Measurements from ENCODE around the gene RNFT2. TPM values are rescaled to one million over a fixed set of nuclear protein-coding genes. Genes with fewer than 3 reads are reported as not detected.

The RNFT2 gene
- total RNA-seq, 1 experiment from 2014 or later = 27.7 TPM

DNA sequence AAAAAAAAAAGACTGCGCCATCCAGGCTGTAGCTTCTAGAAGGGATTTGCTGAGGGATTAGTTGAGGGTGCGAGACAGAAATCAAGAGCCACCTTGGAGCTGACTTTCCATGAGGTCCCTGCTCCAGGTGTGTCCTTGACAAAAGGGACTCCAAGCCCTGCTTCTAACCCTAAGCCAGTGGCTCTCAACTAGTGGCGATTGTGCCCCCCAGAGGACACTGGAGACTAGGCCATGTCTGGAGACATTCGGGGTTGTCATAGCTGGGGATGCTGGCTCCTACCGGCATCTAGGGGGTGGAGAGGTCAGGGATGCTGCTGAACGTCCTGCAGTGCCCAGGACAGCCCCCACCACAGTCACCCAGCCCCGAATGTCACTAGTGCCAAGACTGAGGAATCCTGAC, 40.8 kb upstream of the RNFT2 start (continued):
- TF ChIP-seq NR3C1 (CRISPR knock-in tag; conservative IDR thresholded peaks at IDR 0.05; ENCODE audit: low read depth) (no peak), ZNF671 (CRISPR knock-in tag; IDR thresholded peaks at IDR 0.05) (no peak), NFATC4 (CRISPR knock-in tag; IDR thresholded peaks at IDR 0.05) (no peak)
- TF ChIP-seq, protein P1, sequence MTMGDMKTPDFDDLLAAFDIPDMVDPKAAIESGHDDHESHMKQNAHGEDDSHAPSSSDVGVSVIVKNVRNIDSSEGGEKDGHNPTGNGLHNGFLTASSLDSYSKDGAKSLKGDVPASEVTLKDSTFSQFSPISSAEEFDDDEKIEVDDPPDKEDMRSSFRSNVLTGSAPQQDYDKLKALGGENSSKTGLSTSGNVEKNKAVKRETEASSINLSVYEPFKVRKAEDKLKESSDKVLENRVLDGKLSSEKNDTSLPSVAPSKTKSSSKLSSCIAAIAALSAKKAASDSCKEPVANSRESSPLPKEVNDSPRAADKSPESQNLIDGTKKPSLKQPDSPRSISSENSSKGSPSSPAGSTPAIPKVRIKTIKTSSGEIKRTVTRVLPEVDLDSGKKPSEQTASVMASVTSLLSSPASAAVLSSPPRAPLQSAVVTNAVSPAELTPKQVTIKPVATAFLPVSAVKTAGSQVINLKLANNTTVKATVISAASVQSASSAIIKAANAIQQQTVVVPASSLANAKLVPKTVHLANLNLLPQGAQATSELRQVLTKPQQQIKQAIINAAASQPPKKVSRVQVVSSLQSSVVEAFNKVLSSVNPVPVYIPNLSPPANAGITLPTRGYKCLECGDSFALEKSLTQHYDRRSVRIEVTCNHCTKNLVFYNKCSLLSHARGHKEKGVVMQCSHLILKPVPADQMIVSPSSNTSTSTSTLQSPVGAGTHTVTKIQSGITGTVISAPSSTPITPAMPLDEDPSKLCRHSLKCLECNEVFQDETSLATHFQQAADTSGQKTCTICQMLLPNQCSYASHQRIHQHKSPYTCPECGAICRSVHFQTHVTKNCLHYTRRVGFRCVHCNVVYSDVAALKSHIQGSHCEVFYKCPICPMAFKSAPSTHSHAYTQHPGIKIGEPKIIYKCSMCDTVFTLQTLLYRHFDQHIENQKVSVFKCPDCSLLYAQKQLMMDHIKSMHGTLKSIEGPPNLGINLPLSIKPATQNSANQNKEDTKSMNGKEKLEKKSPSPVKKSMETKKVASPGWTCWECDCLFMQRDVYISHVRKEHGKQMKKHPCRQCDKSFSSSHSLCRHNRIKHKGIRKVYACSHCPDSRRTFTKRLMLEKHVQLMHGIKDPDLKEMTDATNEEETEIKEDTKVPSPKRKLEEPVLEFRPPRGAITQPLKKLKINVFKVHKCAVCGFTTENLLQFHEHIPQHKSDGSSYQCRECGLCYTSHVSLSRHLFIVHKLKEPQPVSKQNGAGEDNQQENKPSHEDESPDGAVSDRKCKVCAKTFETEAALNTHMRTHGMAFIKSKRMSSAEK (CRISPR knock-in tag; IDR thresholded peaks at IDR 0.05; ENCODE audit: borderline replicate concordance) = no peak
- TF ChIP-seq, protein P2, sequence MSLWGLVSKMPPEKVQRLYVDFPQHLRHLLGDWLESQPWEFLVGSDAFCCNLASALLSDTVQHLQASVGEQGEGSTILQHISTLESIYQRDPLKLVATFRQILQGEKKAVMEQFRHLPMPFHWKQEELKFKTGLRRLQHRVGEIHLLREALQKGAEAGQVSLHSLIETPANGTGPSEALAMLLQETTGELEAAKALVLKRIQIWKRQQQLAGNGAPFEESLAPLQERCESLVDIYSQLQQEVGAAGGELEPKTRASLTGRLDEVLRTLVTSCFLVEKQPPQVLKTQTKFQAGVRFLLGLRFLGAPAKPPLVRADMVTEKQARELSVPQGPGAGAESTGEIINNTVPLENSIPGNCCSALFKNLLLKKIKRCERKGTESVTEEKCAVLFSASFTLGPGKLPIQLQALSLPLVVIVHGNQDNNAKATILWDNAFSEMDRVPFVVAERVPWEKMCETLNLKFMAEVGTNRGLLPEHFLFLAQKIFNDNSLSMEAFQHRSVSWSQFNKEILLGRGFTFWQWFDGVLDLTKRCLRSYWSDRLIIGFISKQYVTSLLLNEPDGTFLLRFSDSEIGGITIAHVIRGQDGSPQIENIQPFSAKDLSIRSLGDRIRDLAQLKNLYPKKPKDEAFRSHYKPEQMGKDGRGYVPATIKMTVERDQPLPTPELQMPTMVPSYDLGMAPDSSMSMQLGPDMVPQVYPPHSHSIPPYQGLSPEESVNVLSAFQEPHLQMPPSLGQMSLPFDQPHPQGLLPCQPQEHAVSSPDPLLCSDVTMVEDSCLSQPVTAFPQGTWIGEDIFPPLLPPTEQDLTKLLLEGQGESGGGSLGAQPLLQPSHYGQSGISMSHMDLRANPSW (CRISPR knock-in tag; conservative IDR thresholded peaks at IDR 0.05; ENCODE audit: low read depth) = no peak

DNA sequence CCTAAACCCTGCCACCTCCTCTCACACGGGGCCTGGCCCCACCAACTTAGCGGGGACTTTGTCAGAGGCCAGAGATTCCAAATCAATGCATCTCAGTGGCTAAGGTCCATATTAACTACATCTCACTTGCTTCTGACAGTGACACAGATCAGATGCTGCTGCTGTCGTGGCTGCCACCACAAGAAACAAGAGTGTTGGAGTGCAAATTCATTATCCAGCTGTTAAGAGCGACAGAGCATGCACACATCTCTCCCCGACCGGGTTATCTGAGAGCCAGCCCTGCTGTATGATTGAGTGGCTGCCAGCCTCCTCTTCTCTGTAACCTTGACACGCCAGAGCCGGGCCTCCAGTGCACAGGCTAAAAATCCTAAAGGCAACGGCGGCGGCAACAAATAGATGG, 40.4 kb upstream of the RNFT2 start:
- no peak for DNase-seq (ENCODE audit: low spot score)
- H3K27ac Mint-ChIP-seq = no peak overlapping the region
- no peak for ATAC-seq
- H3K9me3 Mint-ChIP-seq = peaks cover 13% of the 10 kb centered on the region
- H3K4me1 Mint-ChIP-seq = peaks cover 18% of the 10 kb centered on the region
- peaks cover 4% of the 10 kb centered on the region for H3K36me3 Mint-ChIP-seq
- CTCF ChIA-PET = interaction anchor here (0.6 to 2.5 kb wide), 26 partner anchors 10 to 769 kb away, joined by 3 to 31 read pairs (median 4); no protein-coding TSS in a partner anchor
- TF ChIP-seq NFATC4 (CRISPR knock-in tag; IDR thresholded peaks at IDR 0.05) (no peak), GRHL2 (CRISPR knock-in tag; IDR thresholded peaks at IDR 0.05; ENCODE audit: insufficient replicate concordance, severe bottlenecking) (no peak), JAZF1 (CRISPR knock-in tag; IDR thresholded peaks at IDR 0.05) (no peak), SP1 (CRISPR knock-in tag; conservative IDR thresholded peaks at IDR 0.05) (no peak), SOX15 (CRISPR knock-in tag; IDR thresholded peaks at IDR 0.05) (no peak), ZNF317 (CRISPR knock-in tag; IDR thresholded peaks at IDR 0.05; ENCODE audit: borderline replicate concordance, low read depth) (no peak), ZNF138 (CRISPR knock-in tag; conservative IDR thresholded peaks at IDR 0.05) (no peak), ETV6 (CRISPR knock-in tag; IDR thresholded peaks at IDR 0.05) (no peak), ELF4 (CRISPR knock-in tag; IDR thresholded peaks at IDR 0.05; ENCODE audit: low read depth) (no peak), NR3C1 (CRISPR knock-in tag; conservative IDR thresholded peaks at IDR 0.05; ENCODE audit: low read depth) (no peak)
- TF ChIP-seq, protein P3, sequence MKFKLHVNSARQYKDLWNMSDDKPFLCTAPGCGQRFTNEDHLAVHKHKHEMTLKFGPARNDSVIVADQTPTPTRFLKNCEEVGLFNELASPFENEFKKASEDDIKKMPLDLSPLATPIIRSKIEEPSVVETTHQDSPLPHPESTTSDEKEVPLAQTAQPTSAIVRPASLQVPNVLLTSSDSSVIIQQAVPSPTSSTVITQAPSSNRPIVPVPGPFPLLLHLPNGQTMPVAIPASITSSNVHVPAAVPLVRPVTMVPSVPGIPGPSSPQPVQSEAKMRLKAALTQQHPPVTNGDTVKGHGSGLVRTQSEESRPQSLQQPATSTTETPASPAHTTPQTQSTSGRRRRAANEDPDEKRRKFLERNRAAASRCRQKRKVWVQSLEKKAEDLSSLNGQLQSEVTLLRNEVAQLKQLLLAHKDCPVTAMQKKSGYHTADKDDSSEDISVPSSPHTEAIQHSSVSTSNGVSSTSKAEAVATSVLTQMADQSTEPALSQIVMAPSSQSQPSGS (CRISPR knock-in tag; IDR thresholded peaks at IDR 0.05; ENCODE audit: borderline replicate concordance, low read depth) = no peak
- TF ChIP-seq, protein P4, sequence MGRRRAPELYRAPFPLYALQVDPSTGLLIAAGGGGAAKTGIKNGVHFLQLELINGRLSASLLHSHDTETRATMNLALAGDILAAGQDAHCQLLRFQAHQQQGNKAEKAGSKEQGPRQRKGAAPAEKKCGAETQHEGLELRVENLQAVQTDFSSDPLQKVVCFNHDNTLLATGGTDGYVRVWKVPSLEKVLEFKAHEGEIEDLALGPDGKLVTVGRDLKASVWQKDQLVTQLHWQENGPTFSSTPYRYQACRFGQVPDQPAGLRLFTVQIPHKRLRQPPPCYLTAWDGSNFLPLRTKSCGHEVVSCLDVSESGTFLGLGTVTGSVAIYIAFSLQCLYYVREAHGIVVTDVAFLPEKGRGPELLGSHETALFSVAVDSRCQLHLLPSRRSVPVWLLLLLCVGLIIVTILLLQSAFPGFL (CRISPR knock-in tag; IDR thresholded peaks at IDR 0.05; ENCODE audit: borderline replicate concordance) = no peak
- TF ChIP-seq, protein P5, sequence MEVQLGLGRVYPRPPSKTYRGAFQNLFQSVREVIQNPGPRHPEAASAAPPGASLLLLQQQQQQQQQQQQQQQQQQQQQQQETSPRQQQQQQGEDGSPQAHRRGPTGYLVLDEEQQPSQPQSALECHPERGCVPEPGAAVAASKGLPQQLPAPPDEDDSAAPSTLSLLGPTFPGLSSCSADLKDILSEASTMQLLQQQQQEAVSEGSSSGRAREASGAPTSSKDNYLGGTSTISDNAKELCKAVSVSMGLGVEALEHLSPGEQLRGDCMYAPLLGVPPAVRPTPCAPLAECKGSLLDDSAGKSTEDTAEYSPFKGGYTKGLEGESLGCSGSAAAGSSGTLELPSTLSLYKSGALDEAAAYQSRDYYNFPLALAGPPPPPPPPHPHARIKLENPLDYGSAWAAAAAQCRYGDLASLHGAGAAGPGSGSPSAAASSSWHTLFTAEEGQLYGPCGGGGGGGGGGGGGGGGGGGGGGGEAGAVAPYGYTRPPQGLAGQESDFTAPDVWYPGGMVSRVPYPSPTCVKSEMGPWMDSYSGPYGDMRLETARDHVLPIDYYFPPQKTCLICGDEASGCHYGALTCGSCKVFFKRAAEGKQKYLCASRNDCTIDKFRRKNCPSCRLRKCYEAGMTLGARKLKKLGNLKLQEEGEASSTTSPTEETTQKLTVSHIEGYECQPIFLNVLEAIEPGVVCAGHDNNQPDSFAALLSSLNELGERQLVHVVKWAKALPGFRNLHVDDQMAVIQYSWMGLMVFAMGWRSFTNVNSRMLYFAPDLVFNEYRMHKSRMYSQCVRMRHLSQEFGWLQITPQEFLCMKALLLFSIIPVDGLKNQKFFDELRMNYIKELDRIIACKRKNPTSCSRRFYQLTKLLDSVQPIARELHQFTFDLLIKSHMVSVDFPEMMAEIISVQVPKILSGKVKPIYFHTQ (CRISPR knock-in tag; IDR thresholded peaks at IDR 0.05) = no peak
- TF ChIP-seq, protein P6, sequence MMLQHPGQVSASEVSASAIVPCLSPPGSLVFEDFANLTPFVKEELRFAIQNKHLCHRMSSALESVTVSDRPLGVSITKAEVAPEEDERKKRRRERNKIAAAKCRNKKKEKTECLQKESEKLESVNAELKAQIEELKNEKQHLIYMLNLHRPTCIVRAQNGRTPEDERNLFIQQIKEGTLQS (CRISPR knock-in tag; conservative IDR thresholded peaks at IDR 0.05) = no peak
- TF ChIP-seq, protein P7, sequence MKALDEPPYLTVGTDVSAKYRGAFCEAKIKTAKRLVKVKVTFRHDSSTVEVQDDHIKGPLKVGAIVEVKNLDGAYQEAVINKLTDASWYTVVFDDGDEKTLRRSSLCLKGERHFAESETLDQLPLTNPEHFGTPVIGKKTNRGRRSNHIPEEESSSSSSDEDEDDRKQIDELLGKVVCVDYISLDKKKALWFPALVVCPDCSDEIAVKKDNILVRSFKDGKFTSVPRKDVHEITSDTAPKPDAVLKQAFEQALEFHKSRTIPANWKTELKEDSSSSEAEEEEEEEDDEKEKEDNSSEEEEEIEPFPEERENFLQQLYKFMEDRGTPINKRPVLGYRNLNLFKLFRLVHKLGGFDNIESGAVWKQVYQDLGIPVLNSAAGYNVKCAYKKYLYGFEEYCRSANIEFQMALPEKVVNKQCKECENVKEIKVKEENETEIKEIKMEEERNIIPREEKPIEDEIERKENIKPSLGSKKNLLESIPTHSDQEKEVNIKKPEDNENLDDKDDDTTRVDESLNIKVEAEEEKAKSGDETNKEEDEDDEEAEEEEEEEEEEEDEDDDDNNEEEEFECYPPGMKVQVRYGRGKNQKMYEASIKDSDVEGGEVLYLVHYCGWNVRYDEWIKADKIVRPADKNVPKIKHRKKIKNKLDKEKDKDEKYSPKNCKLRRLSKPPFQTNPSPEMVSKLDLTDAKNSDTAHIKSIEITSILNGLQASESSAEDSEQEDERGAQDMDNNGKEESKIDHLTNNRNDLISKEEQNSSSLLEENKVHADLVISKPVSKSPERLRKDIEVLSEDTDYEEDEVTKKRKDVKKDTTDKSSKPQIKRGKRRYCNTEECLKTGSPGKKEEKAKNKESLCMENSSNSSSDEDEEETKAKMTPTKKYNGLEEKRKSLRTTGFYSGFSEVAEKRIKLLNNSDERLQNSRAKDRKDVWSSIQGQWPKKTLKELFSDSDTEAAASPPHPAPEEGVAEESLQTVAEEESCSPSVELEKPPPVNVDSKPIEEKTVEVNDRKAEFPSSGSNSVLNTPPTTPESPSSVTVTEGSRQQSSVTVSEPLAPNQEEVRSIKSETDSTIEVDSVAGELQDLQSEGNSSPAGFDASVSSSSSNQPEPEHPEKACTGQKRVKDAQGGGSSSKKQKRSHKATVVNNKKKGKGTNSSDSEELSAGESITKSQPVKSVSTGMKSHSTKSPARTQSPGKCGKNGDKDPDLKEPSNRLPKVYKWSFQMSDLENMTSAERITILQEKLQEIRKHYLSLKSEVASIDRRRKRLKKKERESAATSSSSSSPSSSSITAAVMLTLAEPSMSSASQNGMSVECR (CRISPR knock-in tag; IDR thresholded peaks at IDR 0.05; ENCODE audit: borderline replicate concordance) = no peak
- no peak overlapping the region for H3K4me3 Mint-ChIP-seq
- POLR2A ChIA-PET = interaction anchor here (0.6 kb wide), 1 partner anchor 700 kb away, joined by 3 read pairs; no protein-coding TSS in a partner anchor
- peaks cover 17% of the 10 kb centered on the region for H3K27me3 Mint-ChIP-seq (ENCODE audit: low read depth)
